IMR-90 (cell line): ENCODE results near the gene ST8SIA2.

Source experiments
- BHLHE40 ChIP-seq: fragments of 150-350 bp; IDR thresholded peaks from 2 replicates; pipeline ENCODE4 v1.6.1; 2016; ENCODE audit warnings: mild to moderate bottlenecking, low read depth, low read length
- CTCF ChIP-seq: conservative IDR thresholded peaks from 2 replicates; pipeline ENCODE4 v1.5.1; 2012; ENCODE audit warnings: mild to moderate bottlenecking, low read depth, low read length, improper control_type of control experiment
- FOS ChIP-seq: fragments of 150-350 bp; IDR thresholded peaks from 2 replicates; pipeline ENCODE4 v1.6.1; 2016; ENCODE audit warnings: low read depth, low read length
- MXI1 ChIP-seq: IDR thresholded peaks from 2 replicates; pipeline ENCODE4 v1.6.1; 2012; ENCODE audit warnings: low read depth, mild to moderate bottlenecking, low read length, moderate library complexity, borderline replicate concordance
- POLR2A ChIP-seq: IDR thresholded peaks from 2 replicates; pipeline ENCODE4 v1.6.1; 2012; ENCODE audit warnings: mild to moderate bottlenecking, low read depth, low read length
- RAD21 ChIP-seq: IDR thresholded peaks from 2 replicates; pipeline ENCODE4 v1.6.1; 2012; ENCODE audit warnings: low read length, improper control_type of control experiment

DNA sequence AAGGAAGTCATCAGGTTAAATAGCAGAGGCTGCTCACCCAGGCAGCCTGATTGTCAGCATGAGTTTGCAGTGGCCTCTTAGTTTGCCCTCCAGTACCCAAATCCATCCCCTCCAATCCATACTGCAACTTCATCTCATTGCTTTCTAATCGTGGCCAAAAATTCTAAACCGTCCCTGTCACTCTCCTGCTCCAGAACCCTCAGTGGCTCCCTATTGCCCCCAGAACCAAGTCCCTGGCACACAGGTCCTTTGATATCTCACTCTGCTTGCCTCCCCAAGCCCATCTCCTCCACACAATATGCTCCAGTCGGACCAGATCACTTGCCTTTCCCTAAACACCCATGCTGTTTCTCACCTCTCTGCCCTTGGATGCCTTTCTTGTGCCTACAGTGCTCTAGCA, 49.7 kb downstream of the ST8SIA2 start:
- no peak for TF ChIP-seq CTCF
- TF ChIP-seq POLR2A = no peak
- TF ChIP-seq MXI1 = no peak
- no peak for TF ChIP-seq RAD21
- no peak for TF ChIP-seq FOS
- TF ChIP-seq BHLHE40 = no peak
